OCI-LY7 (cell line): ENCODE data around the gene KRTAP5-8.
"Not testable (repeated sequence)": the region's sequence is repeated elsewhere in the genome, so short reads cannot be mapped to it uniquely, and the experiment has no call there.

Experiments
- CTCF ChIP-seq: fragments of 200-600 bp; sonication (generic); conservative IDR thresholded peaks from 2 replicates; pipeline ENCODE4 v1.5.1; 2014; ENCODE audit warnings: mild to moderate bottlenecking, antibody characterized with exemption, low read length, moderate library complexity, mixed read lengths
- EZH2phosphoT487 ChIP-seq: fragments of 200-600 bp; sonication (generic); IDR thresholded peaks from 2 replicates; pipeline ENCODE4 v1.6.1; 2018; ENCODE audit warnings: low read depth, borderline replicate concordance, mild to moderate bottlenecking, mixed run types, antibody characterized with exemption, low read length, moderate library complexity, mixed read lengths

GRCh38 chr11:71540521-71541304 lies 2.9 kb downstream of the KRTAP5-8 start:
- not testable (repeated sequence) for TF ChIP-seq CTCF, EZH2phosphoT487
